GM12878 (cell line): ENCODE results near the gene PHC2.

Source experiments
- CHD2 ChIP-seq: IDR thresholded peaks from 2 replicates; pipeline ENCODE4 v1.6.1; 2011; ENCODE audit warnings: low read depth, low read length, improper control_type of control experiment, borderline replicate concordance
- ESRRA ChIP-seq: IDR thresholded peaks from 2 replicates; pipeline ENCODE4 v1.6.1; 2012; ENCODE audit warnings: mild to moderate bottlenecking, low read length, improper control_type of control experiment
- KDM1A ChIP-seq: fragments of 200-600 bp; sonication (generic); IDR thresholded peaks from 2 replicates; pipeline ENCODE4 v1.6.1; 2016; ENCODE audit warnings: borderline replicate concordance
- MTA3 ChIP-seq: IDR thresholded peaks from 2 replicates; pipeline ENCODE4 v1.6.1; 2012; ENCODE audit warnings: low read length, inconsistent platforms, borderline replicate concordance
- MXI1 ChIP-seq: fragments of 150-350 bp; IDR thresholded peaks from 2 replicates; pipeline ENCODE4 v1.6.1; 2011; ENCODE audit warnings: low read depth, mild to moderate bottlenecking, inconsistent platforms, low read length, improper control_type of control experiment
- POLR2A ChIP-seq: IDR thresholded peaks from 2 replicates; pipeline ENCODE4 v1.6.1; 2011; ENCODE audit warnings: low read depth, mild to moderate bottlenecking, low read length
- POLR2AphosphoS5 ChIP-seq: IDR thresholded peaks from 2 replicates; pipeline ENCODE4 v1.6.1; 2011; ENCODE audit warnings: mild to moderate bottlenecking, low read length, inconsistent platforms
- POU2F2 ChIP-seq: IDR thresholded peaks from 3 replicates; pipeline ENCODE4 v1.6.1; 2011; ENCODE audit warnings: low read depth, mild to moderate bottlenecking, low read length, borderline replicate concordance
- RCOR1 ChIP-seq: conservative IDR thresholded peaks from 2 replicates; pipeline ENCODE4 v1.6.1; 2012; ENCODE audit warnings: low read depth, low read length, improper control_type of control experiment
- REST ChIP-seq: IDR thresholded peaks from 2 replicates; pipeline ENCODE4 v1.6.1; 2012; ENCODE audit warnings: mild to moderate bottlenecking, low read depth, low read length
- SREBF2 ChIP-seq: IDR thresholded peaks from 2 replicates; pipeline ENCODE4 v1.6.1; 2012; ENCODE audit warnings: mild to moderate bottlenecking, low read length
- ZBTB4 ChIP-seq: fragments of 450-650 bp; formaldehyde crosslinking; IDR thresholded peaks from 2 replicates; pipeline ENCODE4 v1.4.0; 2022; ENCODE audit warnings: mild to moderate bottlenecking, moderate library complexity
- TF ChIP-seq, protein P1 (sequence below), 3 experiments: IDR thresholded peaks in 2 of 3; conservative IDR thresholded peaks in 1 of 3; 2 replicates each; pipeline ENCODE4 v1.5.1; 2011; ENCODE audit warnings: low read depth in 3 of 3, low read length in 3 of 3, mild to moderate bottlenecking in 3 of 3, control low read depth in 2 of 3, moderate library complexity in 2 of 3, inconsistent platforms in 1 of 3, mixed read lengths in 1 of 3; ENCODE audit not compliant: control insufficient read depth in 2 of 3, insufficient read depth in 1 of 3; ENCODE audit errors: extremely low read depth in 1 of 3

GRCh38 chr1:33359931-33360330 is 71.0 kb downstream of the PHC2 start:
- TF ChIP-seq POLR2A: no peak
- no peak for TF ChIP-seq SREBF2
- no peak for TF ChIP-seq KDM1A
- no peak for TF ChIP-seq MTA3
- TF ChIP-seq, protein P1, sequence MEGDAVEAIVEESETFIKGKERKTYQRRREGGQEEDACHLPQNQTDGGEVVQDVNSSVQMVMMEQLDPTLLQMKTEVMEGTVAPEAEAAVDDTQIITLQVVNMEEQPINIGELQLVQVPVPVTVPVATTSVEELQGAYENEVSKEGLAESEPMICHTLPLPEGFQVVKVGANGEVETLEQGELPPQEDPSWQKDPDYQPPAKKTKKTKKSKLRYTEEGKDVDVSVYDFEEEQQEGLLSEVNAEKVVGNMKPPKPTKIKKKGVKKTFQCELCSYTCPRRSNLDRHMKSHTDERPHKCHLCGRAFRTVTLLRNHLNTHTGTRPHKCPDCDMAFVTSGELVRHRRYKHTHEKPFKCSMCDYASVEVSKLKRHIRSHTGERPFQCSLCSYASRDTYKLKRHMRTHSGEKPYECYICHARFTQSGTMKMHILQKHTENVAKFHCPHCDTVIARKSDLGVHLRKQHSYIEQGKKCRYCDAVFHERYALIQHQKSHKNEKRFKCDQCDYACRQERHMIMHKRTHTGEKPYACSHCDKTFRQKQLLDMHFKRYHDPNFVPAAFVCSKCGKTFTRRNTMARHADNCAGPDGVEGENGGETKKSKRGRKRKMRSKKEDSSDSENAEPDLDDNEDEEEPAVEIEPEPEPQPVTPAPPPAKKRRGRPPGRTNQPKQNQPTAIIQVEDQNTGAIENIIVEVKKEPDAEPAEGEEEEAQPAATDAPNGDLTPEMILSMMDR (IDR thresholded peaks at IDR 0.05 in 2 of 3, conservative IDR thresholded peaks at IDR 0.05 in 1 of 3; ENCODE audit: control insufficient read depth in 2 of 3, extremely low read depth in 1 of 3, insufficient read depth in 1 of 3, low read depth in 3 of 3, low read length in 3 of 3): no peak
- TF ChIP-seq CHD2: no peak
- TF ChIP-seq POU2F2: no peak
- no peak for TF ChIP-seq ESRRA
- no peak for TF ChIP-seq RCOR1
- no peak for TF ChIP-seq MXI1
- no peak for TF ChIP-seq REST
- no peak for TF ChIP-seq ZBTB4
- no peak for TF ChIP-seq POLR2AphosphoS5
